HepG2 (cell line): Measurements from ENCODE around the gene HOXC9. TPM values are rescaled to one million over a fixed set of nuclear protein-coding genes. Genes with fewer than 3 reads are reported as not detected.
A peak's percentile ranks its signal among the peaks of the same experiment; 100 is the strongest.

Experiments used
- CBX2 ChIP-seq, 2 experiments: fragments of 200-600 bp in 1 of 2; sonication (generic); formaldehyde crosslinking in 1 of 2; IDR thresholded peaks; 2 replicates each; pipeline versions ENCODE4 v1.7.0 to v1.8.1; 2018 to 2022; ENCODE audit warnings: low read depth in 2 of 2, low read length in 1 of 2, mild to moderate bottlenecking in 1 of 2, missing genetic modification reagents in 1 of 2
- HIC2 ChIP-seq: sonication (generic); formaldehyde crosslinking; IDR thresholded peaks from 2 replicates; pipeline ENCODE4 v1.9.0; 2022; ENCODE audit warnings: low read depth, missing genetic modification reagents
- MATR3 ChIP-seq: sonication (generic); formaldehyde crosslinking; IDR thresholded peaks from 2 replicates; pipeline ENCODE4 v1.4.0; 2020; ENCODE audit warnings: missing genetic modification reagents
- MYC ChIP-seq: sonication (generic); formaldehyde crosslinking; IDR thresholded peaks from 2 replicates; pipeline ENCODE4 v1.9.0; 2021; ENCODE audit warnings: missing genetic modification reagents, borderline replicate concordance
- NCOA1 ChIP-seq: sonication (generic); formaldehyde crosslinking; IDR thresholded peaks from 2 replicates; pipeline ENCODE4 v1.9.0; 2021; ENCODE audit warnings: missing genetic modification reagents
- NFYB ChIP-seq: sonication (generic); formaldehyde crosslinking; IDR thresholded peaks from 2 replicates; pipeline ENCODE4 v1.4.0; 2020; ENCODE audit warnings: missing genetic modification reagents
- POLR2AphosphoS5 ChIP-seq: IDR thresholded peaks from 2 replicates; pipeline ENCODE4 v1.6.1; 2012; ENCODE audit warnings: low read depth, low read length
- TAF15 ChIP-seq: fragments of 200-400 bp; formaldehyde crosslinking; IDR thresholded peaks from one replicate; pipeline ENCODE4 v1.6.1; 2018; ENCODE audit warnings: mild to moderate bottlenecking, low read depth, low read length; ENCODE audit not compliant: poor library complexity, severe bottlenecking
- THAP8 ChIP-seq: sonication (generic); formaldehyde crosslinking; IDR thresholded peaks from 2 replicates; pipeline ENCODE4 v1.5.1; 2020; ENCODE audit warnings: missing genetic modification reagents, mild to moderate bottlenecking, borderline replicate concordance
- ZBTB26 ChIP-seq: IDR thresholded peaks from 2 replicates; pipeline ENCODE4 v1.6.1; 2016; ENCODE audit warnings: missing compliant biosample characterization, missing genetic modification reagents, borderline replicate concordance
- ZFP36L2 ChIP-seq: sonication (generic); formaldehyde crosslinking; IDR thresholded peaks from 2 replicates; pipeline ENCODE4 v1.4.0; 2020; ENCODE audit warnings: missing genetic modification reagents
- ZFX ChIP-seq: sonication (generic); formaldehyde crosslinking; IDR thresholded peaks from 2 replicates; pipeline ENCODE4 v1.4.0; 2020; ENCODE audit warnings: mild to moderate bottlenecking, low read depth, missing genetic modification reagents, moderate library complexity
- ZNF234 ChIP-seq: sonication (generic); formaldehyde crosslinking; conservative IDR thresholded peaks from 2 replicates; pipeline ENCODE4 v1.5.1; 2020; ENCODE audit warnings: mild to moderate bottlenecking, missing genetic modification reagents
- ZNF703 ChIP-seq: sonication (generic); formaldehyde crosslinking; IDR thresholded peaks from 2 replicates; pipeline ENCODE4 v1.5.1; 2020; ENCODE audit warnings: missing genetic modification reagents, mild to moderate bottlenecking, moderate library complexity, borderline replicate concordance
- polyA plus RNA-seq, 8 experiments: library from polyadenylated mRNA; depleted of rRNA in 3 of 8; stranded (reverse) in 7 of 8; unstranded in 1 of 8; fragments of >200 nt; fragmentation: Illumina TruSeq in 4 of 8; extraction: Trizol in 4 of 8; gene quantifications; 2 replicates each; pipeline versions ENCODE4 v1.2.1 to v1.2.3, GENCODE V29; 2011 to 2016; ENCODE audit warnings: low read depth in 4 of 8, missing spikeins in 1 of 8, mixed read lengths in 1 of 8; ENCODE audit not compliant: insufficient read depth in 1 of 8
- total RNA-seq, 5 experiments: library from RNA; depleted of rRNA; stranded (reverse); fragments of >200 nt; fragmentation: Illumina TruSeq; extraction: Trizol; gene quantifications; 2 replicates each; pipeline ENCODE4 v1.2.3, GENCODE V29; 2016; ENCODE audit warnings: low read depth in 1 of 5

The HOXC9 gene
- total and polyA plus RNA-seq, 2 of the 13 experiments (the other 11 are each of a cell fraction or from before 2014, with no cell fraction given), result 0.11 to 1.1 TPM

- TF ChIP-seq HIC2 (CRISPR knock-in tag), result no peak
- TF ChIP-seq CBX2 (IDR thresholded peaks at IDR 0.05; ENCODE audit: low read depth, low read length), result 0 out of 2 replicates have a peak, but pooled peaks have one; percentile 66
- TF ChIP-seq CBX2 (CRISPR knock-in tag; IDR thresholded peaks at IDR 0.05; ENCODE audit: low read depth), result no peak
- no peak for TF ChIP-seq NFYB
- no peak for TF ChIP-seq MYC (CRISPR knock-in tag)
- no peak for TF ChIP-seq ZFP36L2 (CRISPR knock-in tag)
- TF ChIP-seq MATR3 (CRISPR knock-in tag), result no peak
- TF ChIP-seq ZBTB26 (CRISPR knock-in tag), result no peak
- no peak for TF ChIP-seq TAF15
- TF ChIP-seq ZNF703 (CRISPR knock-in tag), result no peak
- no peak for TF ChIP-seq THAP8 (CRISPR knock-in tag)
- no peak for TF ChIP-seq ZFX
- no peak for TF ChIP-seq ZNF234 (CRISPR knock-in tag)
- no peak for TF ChIP-seq NCOA1 (CRISPR knock-in tag)
- no peak for TF ChIP-seq POLR2AphosphoS5
These were observed 15.3 kb downstream of the HOXC9 start (continued) for GRCh38 chr12:54015018-54015931.
